HEK293 (cell line): ENCODE measurements around the gene KLHL20.

Source experiments
- BCL11B ChIP-seq: fragments of 450-650 bp; formaldehyde crosslinking; IDR thresholded peaks from 2 replicates; pipeline ENCODE4 v1.5.1; 2016; ENCODE audit warnings: low read depth, missing biosample characterization, missing genetic modification characterization
- GFI1B ChIP-seq: fragments of 450-650 bp; formaldehyde crosslinking; IDR thresholded peaks from 2 replicates; pipeline ENCODE4 v1.5.1; 2016; ENCODE audit warnings: missing biosample characterization, missing genetic modification characterization
- SCRT1 ChIP-seq: fragments of 450-650 bp; formaldehyde crosslinking; IDR thresholded peaks from 2 replicates; pipeline ENCODE4 v1.5.1; 2016; ENCODE audit warnings: missing biosample characterization, missing genetic modification characterization, borderline replicate concordance
- SP2 ChIP-seq: fragments of 450-650 bp; formaldehyde crosslinking; IDR thresholded peaks from 2 replicates; pipeline ENCODE4 v1.5.1; 2016; ENCODE audit warnings: missing biosample characterization, missing genetic modification characterization
- SP3 ChIP-seq: fragments of 450-650 bp; formaldehyde crosslinking; IDR thresholded peaks from 2 replicates; pipeline ENCODE4 v1.5.1; 2016; ENCODE audit warnings: missing biosample characterization, missing genetic modification characterization
- ZFP41 ChIP-seq: fragments of 450-650 bp; formaldehyde crosslinking; IDR thresholded peaks from 2 replicates; pipeline ENCODE4 v1.5.1; 2016; ENCODE audit warnings: missing biosample characterization, missing genetic modification characterization, borderline replicate concordance
- ZIC2 ChIP-seq: fragments of 450-650 bp; formaldehyde crosslinking; IDR thresholded peaks from 2 replicates; pipeline ENCODE4 v1.5.1; 2016; ENCODE audit warnings: missing biosample characterization, missing genetic modification characterization
- ZNF174 ChIP-seq: fragments of 450-650 bp; formaldehyde crosslinking; IDR thresholded peaks from 2 replicates; pipeline ENCODE4 v1.5.0; 2017; ENCODE audit warnings: missing biosample characterization, mild to moderate bottlenecking, missing genetic modification characterization
- ZNF239 ChIP-seq: fragments of 450-650 bp; formaldehyde crosslinking; IDR thresholded peaks from 2 replicates; pipeline ENCODE4 v1.5.1; 2016; ENCODE audit warnings: missing biosample characterization, missing genetic modification characterization
- ZNF391 ChIP-seq: fragments of 450-650 bp; formaldehyde crosslinking; IDR thresholded peaks from 2 replicates; pipeline ENCODE4 v1.5.1; 2016; ENCODE audit warnings: low read depth, missing biosample characterization, missing genetic modification characterization, borderline replicate concordance
- ZNF404 ChIP-seq: fragments of 450-650 bp; formaldehyde crosslinking; IDR thresholded peaks from 2 replicates; pipeline ENCODE4 v1.5.1; 2017; ENCODE audit warnings: missing biosample characterization, missing genetic modification characterization
- ZNF529 ChIP-seq: fragments of 450-650 bp; formaldehyde crosslinking; IDR thresholded peaks from 2 replicates; pipeline ENCODE4 v1.5.1; 2017; ENCODE audit warnings: missing genetic modification characterization, missing biosample characterization; ENCODE audit not compliant: insufficient replicate concordance
- ZNF549 ChIP-seq: fragments of 450-650 bp; IDR thresholded peaks from 2 replicates; pipeline ENCODE4 v1.5.1; 2018; ENCODE audit warnings: missing biosample characterization, missing genetic modification characterization, mild to moderate bottlenecking, inconsistent platforms, moderate library complexity
- ZNF558 ChIP-seq: fragments of 450-650 bp; formaldehyde crosslinking; IDR thresholded peaks from 2 replicates; pipeline ENCODE4 v1.5.1; 2016; ENCODE audit warnings: missing biosample characterization, missing genetic modification characterization
- ZNF629 ChIP-seq: fragments of 450-650 bp; formaldehyde crosslinking; IDR thresholded peaks from 2 replicates; pipeline ENCODE4 v1.5.1; 2017; ENCODE audit warnings: missing biosample characterization, missing genetic modification characterization
- ZNF747 ChIP-seq: fragments of 450-650 bp; formaldehyde crosslinking; IDR thresholded peaks from 2 replicates; pipeline ENCODE4 v1.5.1; 2016; ENCODE audit warnings: missing biosample characterization, missing genetic modification characterization
- ZNF768 ChIP-seq: fragments of 450-650 bp; formaldehyde crosslinking; IDR thresholded peaks from 2 replicates; pipeline ENCODE4 v1.5.1; 2018; ENCODE audit warnings: missing biosample characterization, mild to moderate bottlenecking, missing genetic modification characterization
- ZNF777 ChIP-seq: fragments of 450-650 bp; formaldehyde crosslinking; IDR thresholded peaks from 2 replicates; pipeline ENCODE4 v1.5.1; 2017; ENCODE audit warnings: missing biosample characterization, missing genetic modification characterization, borderline replicate concordance
- TF ChIP-seq, protein P1 (sequence below): fragments of 450-650 bp; formaldehyde crosslinking; IDR thresholded peaks from 2 replicates; pipeline ENCODE4 v1.5.1; 2016; ENCODE audit warnings: missing biosample characterization, missing genetic modification characterization
- TF ChIP-seq, protein P2 (sequence below): fragments of 450-650 bp; formaldehyde crosslinking; IDR thresholded peaks from 2 replicates; pipeline ENCODE4 v1.5.1; 2016; ENCODE audit warnings: missing biosample characterization, missing genetic modification characterization
- TF ChIP-seq, protein P3 (sequence below): fragments of 450-650 bp; formaldehyde crosslinking; IDR thresholded peaks from 2 replicates; pipeline ENCODE4 v1.5.1; 2017; ENCODE audit warnings: missing biosample characterization, missing genetic modification characterization
- TF ChIP-seq, protein P4 (sequence below): fragments of 450-650 bp; formaldehyde crosslinking; IDR thresholded peaks from 2 replicates; pipeline ENCODE4 v1.5.1; 2016; ENCODE audit warnings: missing biosample characterization, missing genetic modification characterization
- TF ChIP-seq, protein P5 (sequence below): fragments of 450-650 bp; formaldehyde crosslinking; IDR thresholded peaks from 2 replicates; pipeline ENCODE4 v1.5.1; 2016; ENCODE audit warnings: missing biosample characterization, missing genetic modification characterization
- TF ChIP-seq, protein P6 (sequence below): fragments of 450-650 bp; formaldehyde crosslinking; IDR thresholded peaks from 2 replicates; pipeline ENCODE4 v1.5.1; 2016; ENCODE audit warnings: missing biosample characterization, missing genetic modification characterization
- TF ChIP-seq, protein P7 (sequence below): fragments of 450-650 bp; formaldehyde crosslinking; IDR thresholded peaks from 2 replicates; pipeline ENCODE4 v1.5.1; 2016; ENCODE audit warnings: missing biosample characterization, missing genetic modification characterization

KLHL20 gene

DNA sequence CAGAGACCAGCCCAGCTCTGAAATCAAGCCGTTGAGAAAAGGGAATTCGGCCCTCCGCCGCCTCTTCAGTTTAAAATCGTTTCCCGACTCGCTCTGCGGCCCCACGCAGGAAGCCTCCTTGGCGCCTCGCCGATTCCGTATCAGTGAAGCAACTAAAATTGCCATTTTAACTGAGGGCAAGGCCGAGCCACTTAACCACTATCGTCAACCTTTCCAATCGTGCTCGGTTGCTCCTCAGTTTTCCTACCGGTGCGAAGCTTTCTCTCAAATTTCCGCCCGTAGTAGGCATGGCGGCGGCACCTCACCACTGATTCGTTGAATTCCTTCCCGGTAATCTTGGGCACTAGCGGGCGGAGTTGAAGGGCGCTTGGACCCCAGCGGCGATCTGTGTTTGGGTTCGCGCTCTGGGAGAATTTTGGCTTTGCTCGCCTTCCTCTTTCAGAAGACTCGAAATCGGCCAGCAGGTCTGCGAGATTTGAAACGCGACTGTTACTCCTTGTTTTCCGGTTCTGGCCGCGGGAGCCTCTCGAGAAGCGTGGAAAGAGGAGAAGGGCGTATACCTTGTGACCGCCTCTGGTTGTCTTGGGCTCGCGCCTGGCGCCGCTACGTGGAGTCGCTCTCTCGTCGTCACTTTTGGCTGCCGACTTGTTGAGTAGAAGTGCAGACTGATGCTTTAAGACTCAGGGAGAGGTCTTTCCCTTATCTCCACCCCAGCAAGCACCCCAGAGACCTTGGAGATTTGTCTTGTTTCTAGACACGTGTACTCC, 109.7 kb downstream of the KLHL20 start, which contains the start of the genes CENPL and DARS2 (continued):
- TF ChIP-seq ZFP41 (tag by site-specific recombination) (no peak), ZNF558 (tag by site-specific recombination) (peak; percentile 53; the same call in 1 of the 2 replicates), ZNF777 (tag by site-specific recombination) (no peak), ZNF404 (tag by site-specific recombination) (no peak), ZIC2 (0 out of 2 replicates have a peak, but pooled peaks have one; percentile 31), ZNF391 (no peak; the same call in 1 of the 2 replicates), SP2 (peak; percentile 81), BCL11B (tag by site-specific recombination) (no peak), SCRT1 (tag by site-specific recombination) (peak; percentile 80), ZNF549 (tag by site-specific recombination) (no peak), ZNF529 (tag by site-specific recombination) (no peak), ZNF239 (tag by site-specific recombination) (no peak), ZNF747 (tag by site-specific recombination) (no peak), ZNF174 (tag by site-specific recombination) (no peak), ZNF768 (tag by site-specific recombination) (no peak), SP3 (peak; percentile 89), ZNF629 (tag by site-specific recombination) (peak; percentile 76), GFI1B (tag by site-specific recombination) (no peak)
- TF ChIP-seq, protein P1, sequence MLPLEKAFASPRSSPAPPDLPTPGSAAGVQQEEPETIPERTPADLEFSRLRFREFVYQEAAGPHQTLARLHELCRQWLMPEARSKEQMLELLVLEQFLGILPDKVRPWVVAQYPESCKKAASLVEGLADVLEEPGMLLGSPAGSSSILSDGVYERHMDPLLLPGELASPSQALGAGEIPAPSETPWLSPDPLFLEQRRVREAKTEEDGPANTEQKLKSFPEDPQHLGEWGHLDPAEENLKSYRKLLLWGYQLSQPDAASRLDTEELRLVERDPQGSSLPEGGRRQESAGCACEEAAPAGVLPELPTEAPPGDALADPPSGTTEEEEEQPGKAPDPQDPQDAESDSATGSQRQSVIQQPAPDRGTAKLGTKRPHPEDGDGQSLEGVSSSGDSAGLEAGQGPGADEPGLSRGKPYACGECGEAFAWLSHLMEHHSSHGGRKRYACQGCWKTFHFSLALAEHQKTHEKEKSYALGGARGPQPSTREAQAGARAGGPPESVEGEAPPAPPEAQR (tag by site-specific recombination): no peak
- TF ChIP-seq, protein P2, sequence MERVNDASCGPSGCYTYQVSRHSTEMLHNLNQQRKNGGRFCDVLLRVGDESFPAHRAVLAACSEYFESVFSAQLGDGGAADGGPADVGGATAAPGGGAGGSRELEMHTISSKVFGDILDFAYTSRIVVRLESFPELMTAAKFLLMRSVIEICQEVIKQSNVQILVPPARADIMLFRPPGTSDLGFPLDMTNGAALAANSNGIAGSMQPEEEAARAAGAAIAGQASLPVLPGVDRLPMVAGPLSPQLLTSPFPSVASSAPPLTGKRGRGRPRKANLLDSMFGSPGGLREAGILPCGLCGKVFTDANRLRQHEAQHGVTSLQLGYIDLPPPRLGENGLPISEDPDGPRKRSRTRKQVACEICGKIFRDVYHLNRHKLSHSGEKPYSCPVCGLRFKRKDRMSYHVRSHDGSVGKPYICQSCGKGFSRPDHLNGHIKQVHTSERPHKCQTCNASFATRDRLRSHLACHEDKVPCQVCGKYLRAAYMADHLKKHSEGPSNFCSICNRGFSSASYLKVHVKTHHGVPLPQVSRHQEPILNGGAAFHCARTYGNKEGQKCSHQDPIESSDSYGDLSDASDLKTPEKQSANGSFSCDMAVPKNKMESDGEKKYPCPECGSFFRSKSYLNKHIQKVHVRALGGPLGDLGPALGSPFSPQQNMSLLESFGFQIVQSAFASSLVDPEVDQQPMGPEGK: no peak
- TF ChIP-seq, protein P3, sequence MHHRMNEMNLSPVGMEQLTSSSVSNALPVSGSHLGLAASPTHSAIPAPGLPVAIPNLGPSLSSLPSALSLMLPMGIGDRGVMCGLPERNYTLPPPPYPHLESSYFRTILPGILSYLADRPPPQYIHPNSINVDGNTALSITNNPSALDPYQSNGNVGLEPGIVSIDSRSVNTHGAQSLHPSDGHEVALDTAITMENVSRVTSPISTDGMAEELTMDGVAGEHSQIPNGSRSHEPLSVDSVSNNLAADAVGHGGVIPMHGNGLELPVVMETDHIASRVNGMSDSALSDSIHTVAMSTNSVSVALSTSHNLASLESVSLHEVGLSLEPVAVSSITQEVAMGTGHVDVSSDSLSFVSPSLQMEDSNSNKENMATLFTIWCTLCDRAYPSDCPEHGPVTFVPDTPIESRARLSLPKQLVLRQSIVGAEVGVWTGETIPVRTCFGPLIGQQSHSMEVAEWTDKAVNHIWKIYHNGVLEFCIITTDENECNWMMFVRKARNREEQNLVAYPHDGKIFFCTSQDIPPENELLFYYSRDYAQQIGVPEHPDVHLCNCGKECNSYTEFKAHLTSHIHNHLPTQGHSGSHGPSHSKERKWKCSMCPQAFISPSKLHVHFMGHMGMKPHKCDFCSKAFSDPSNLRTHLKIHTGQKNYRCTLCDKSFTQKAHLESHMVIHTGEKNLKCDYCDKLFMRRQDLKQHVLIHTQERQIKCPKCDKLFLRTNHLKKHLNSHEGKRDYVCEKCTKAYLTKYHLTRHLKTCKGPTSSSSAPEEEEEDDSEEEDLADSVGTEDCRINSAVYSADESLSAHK: no peak
- TF ChIP-seq, protein P4, sequence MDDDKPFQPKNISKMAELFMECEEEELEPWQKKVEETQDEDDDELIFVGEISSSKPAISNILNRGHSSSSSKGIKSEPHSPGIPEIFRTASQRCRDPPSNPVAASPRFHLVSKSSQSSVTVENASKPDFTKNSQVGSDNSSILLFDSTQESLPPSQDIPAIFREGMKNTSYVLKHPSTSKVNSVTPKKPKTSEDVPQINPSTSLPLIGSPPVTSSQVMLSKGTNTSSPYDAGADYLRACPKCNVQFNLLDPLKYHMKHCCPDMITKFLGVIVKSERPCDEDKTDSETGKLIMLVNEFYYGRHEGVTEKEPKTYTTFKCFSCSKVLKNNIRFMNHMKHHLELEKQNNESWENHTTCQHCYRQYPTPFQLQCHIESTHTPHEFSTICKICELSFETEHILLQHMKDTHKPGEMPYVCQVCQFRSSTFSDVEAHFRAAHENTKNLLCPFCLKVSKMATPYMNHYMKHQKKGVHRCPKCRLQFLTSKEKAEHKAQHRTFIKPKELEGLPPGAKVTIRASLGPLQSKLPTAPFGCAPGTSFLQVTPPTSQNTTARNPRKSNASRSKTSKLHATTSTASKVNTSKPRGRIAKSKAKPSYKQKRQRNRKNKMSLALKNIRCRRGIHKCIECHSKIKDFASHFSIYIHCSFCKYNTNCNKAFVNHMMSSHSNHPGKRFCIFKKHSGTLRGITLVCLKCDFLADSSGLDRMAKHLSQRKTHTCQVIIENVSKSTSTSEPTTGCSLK (tag by site-specific recombination): no peak
- TF ChIP-seq, protein P5, sequence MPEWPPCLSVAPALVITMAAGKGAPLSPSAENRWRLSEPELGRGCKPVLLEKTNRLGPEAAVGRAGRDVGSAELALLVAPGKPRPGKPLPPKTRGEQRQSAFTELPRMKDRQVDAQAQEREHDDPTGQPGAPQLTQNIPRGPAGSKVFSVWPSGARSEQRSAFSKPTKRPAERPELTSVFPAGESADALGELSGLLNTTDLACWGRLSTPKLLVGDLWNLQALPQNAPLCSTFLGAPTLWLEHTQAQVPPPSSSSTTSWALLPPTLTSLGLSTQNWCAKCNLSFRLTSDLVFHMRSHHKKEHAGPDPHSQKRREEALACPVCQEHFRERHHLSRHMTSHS (tag by site-specific recombination): no peak
- TF ChIP-seq, protein P6, sequence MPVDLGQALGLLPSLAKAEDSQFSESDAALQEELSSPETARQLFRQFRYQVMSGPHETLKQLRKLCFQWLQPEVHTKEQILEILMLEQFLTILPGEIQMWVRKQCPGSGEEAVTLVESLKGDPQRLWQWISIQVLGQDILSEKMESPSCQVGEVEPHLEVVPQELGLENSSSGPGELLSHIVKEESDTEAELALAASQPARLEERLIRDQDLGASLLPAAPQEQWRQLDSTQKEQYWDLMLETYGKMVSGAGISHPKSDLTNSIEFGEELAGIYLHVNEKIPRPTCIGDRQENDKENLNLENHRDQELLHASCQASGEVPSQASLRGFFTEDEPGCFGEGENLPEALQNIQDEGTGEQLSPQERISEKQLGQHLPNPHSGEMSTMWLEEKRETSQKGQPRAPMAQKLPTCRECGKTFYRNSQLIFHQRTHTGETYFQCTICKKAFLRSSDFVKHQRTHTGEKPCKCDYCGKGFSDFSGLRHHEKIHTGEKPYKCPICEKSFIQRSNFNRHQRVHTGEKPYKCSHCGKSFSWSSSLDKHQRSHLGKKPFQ (tag by site-specific recombination): no peak; the same call in 1 of the 2 replicates
- TF ChIP-seq, protein P7, sequence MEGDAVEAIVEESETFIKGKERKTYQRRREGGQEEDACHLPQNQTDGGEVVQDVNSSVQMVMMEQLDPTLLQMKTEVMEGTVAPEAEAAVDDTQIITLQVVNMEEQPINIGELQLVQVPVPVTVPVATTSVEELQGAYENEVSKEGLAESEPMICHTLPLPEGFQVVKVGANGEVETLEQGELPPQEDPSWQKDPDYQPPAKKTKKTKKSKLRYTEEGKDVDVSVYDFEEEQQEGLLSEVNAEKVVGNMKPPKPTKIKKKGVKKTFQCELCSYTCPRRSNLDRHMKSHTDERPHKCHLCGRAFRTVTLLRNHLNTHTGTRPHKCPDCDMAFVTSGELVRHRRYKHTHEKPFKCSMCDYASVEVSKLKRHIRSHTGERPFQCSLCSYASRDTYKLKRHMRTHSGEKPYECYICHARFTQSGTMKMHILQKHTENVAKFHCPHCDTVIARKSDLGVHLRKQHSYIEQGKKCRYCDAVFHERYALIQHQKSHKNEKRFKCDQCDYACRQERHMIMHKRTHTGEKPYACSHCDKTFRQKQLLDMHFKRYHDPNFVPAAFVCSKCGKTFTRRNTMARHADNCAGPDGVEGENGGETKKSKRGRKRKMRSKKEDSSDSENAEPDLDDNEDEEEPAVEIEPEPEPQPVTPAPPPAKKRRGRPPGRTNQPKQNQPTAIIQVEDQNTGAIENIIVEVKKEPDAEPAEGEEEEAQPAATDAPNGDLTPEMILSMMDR (tag by site-specific recombination): peak; percentile 15
